Loucy (cell line): ENCODE measurements around the gene HBE1.
"Not testable (repeated sequence)": the region's sequence is repeated elsewhere in the genome, so short reads cannot be mapped to it uniquely, and the experiment has no call there.

Experiments
- H2AFZ ChIP-seq: fragments of 200-600 bp; sonication (generic); 2 replicates; pipeline ENCODE4 v1.6.0; 2016; ENCODE audit warnings: antibody characterized with exemption, mild to moderate bottlenecking, low read length, moderate library complexity
- H3F3A ChIP-seq: fragments of 200-600 bp; 2 replicates; pipeline ENCODE4 v1.6.0; 2016; ENCODE audit warnings: antibody characterized with exemption, low read depth, mild to moderate bottlenecking
- H3K27me3 ChIP-seq: fragments of 200-600 bp; sonication (generic); 2 replicates; pipeline ENCODE4 v1.6.1; 2014; ENCODE audit warnings: low read length, mild to moderate bottlenecking; ENCODE audit not compliant: insufficient read depth, poor library complexity, severe bottlenecking
- H3K36me3 ChIP-seq: fragments of 200-600 bp; sonication (generic); 2 replicates; pipeline ENCODE4 v1.6.1; 2016; ENCODE audit warnings: low read length; ENCODE audit not compliant: insufficient read depth
- H3K4me1 ChIP-seq: fragments of 200-600 bp; sonication (generic); 2 replicates; pipeline ENCODE4 v1.5.1; 2014; ENCODE audit warnings: low read length, mild to moderate bottlenecking; ENCODE audit not compliant: insufficient read depth, poor library complexity, severe bottlenecking
- H3K4me2 ChIP-seq: fragments of 200-600 bp; sonication (generic); 2 replicates; pipeline ENCODE4 v1.6.0; 2014; ENCODE audit warnings: antibody characterized with exemption, low read length, low read depth, mild to moderate bottlenecking; ENCODE audit not compliant: poor library complexity, severe bottlenecking
- H3K4me3 ChIP-seq: fragments of 200-600 bp; sonication (generic); 2 replicates; pipeline ENCODE4 v1.5.1; 2014; ENCODE audit warnings: low read length, mild to moderate bottlenecking, mixed read lengths; ENCODE audit not compliant: poor library complexity, severe bottlenecking
- H3K79me2 ChIP-seq: fragments of 200-600 bp; sonication (generic); 2 replicates; pipeline ENCODE4 v1.6.1; 2014; ENCODE audit warnings: low read length; ENCODE audit not compliant: insufficient read depth
- H3K9ac ChIP-seq: fragments of 200-600 bp; sonication (generic); 2 replicates; pipeline ENCODE4 v1.6.0; 2014; ENCODE audit warnings: mild to moderate bottlenecking, low read depth, low read length, moderate library complexity; ENCODE audit not compliant: poor library complexity, severe bottlenecking
- H3K9me2 ChIP-seq: fragments of 200-600 bp; sonication (generic); replicated peaks from 2 replicates; pipeline ENCODE4 v1.6.1; 2016; ENCODE audit warnings: low read depth, low read length, mixed read lengths
- H3K9me3 ChIP-seq: fragments of 200-600 bp; sonication (generic); 2 replicates; pipeline ENCODE4 v1.6.1; 2014; ENCODE audit warnings: mild to moderate bottlenecking, antibody characterized with exemption, low read length, low read depth; ENCODE audit not compliant: insufficient read depth
- H4K20me1 ChIP-seq: fragments of 200-600 bp; sonication (generic); 2 replicates; pipeline ENCODE4 v1.6.0; 2014; ENCODE audit warnings: antibody characterized with exemption, low read length, mild to moderate bottlenecking; ENCODE audit not compliant: insufficient read depth, poor library complexity, severe bottlenecking
- CTCF ChIP-seq: fragments of 200-600 bp; sonication (generic); conservative IDR thresholded peaks from 2 replicates; pipeline ENCODE4 v1.5.1; 2014; ENCODE audit warnings: mild to moderate bottlenecking, antibody characterized with exemption, low read length
- EZH2phosphoT487 ChIP-seq: fragments of 200-600 bp; IDR thresholded peaks from 2 replicates; pipeline ENCODE4 v1.6.1; 2018; ENCODE audit warnings: antibody characterized with exemption, mild to moderate bottlenecking, moderate library complexity, borderline replicate concordance

HBE1 gene

GRCh38 chr11:5257296-5257695 lies 12.4 kb downstream of the HBE1 start:
- H3K4me3 ChIP-seq: no peak overlapping the region
- H3K4me2 ChIP-seq: no peak overlapping the region
- TF ChIP-seq EZH2phosphoT487: no peak
- TF ChIP-seq CTCF: no peak
- H2AFZ ChIP-seq: no peak overlapping the region
- H3K36me3 ChIP-seq: no peaks in the 10 kb centered on the region
- no peaks in the 10 kb centered on the region for H3K79me2 ChIP-seq
- no peaks in the 10 kb centered on the region for H4K20me1 ChIP-seq
- H3K9me2 ChIP-seq: no peaks in the 10 kb centered on the region
- no peaks in the 10 kb centered on the region for H3F3A ChIP-seq
- no peaks in the 10 kb centered on the region for H3K4me1 ChIP-seq
- H3K27me3 ChIP-seq: no peaks in the 10 kb centered on the region
- no peak overlapping the region for H3K9ac ChIP-seq
- H3K9me3 ChIP-seq: no peaks in the 10 kb centered on the region

- H3F3A ChIP-seq, H3K4me2 ChIP-seq, H3K9me3 ChIP-seq, H2AFZ ChIP-seq, H3K79me2 ChIP-seq, H3K9ac ChIP-seq, H3K36me3 ChIP-seq, H3K27me3 ChIP-seq, H3K4me1 ChIP-seq, H3K9me2 ChIP-seq, H4K20me1 ChIP-seq, H3K4me3 ChIP-seq: not testable (repeated sequence)
Measured at GRCh38 chr11:5254646-5255413, 14.9 kb downstream of the HBE1 start, which contains the start of gene HBG2. HBG2 (minus strand) TSS chr11:5254781; CDS start chr11:5254728, 53 bp downstream.

DNA sequence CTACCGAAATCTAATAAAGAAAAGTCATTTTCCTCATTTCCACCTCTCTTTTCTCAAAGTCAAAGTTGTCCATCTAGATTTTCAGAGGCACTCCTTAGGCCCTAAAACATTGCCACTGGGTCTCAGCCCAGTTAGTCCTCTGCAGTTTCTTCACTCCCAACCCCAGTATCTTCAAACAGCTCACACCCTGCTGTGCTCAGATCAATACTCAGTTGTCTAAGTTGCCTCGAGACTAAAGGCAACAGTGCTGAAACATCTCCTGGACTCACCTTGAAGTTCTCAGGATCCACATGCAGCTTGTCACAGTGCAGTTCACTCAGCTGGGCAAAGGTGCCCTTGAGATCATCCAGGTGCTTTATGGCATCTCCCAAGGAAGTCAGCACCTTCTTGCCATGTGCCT lies 15.7 kb downstream of the HBE1 start:
- not testable (repeated sequence) for H2AFZ ChIP-seq, H3K27me3 ChIP-seq, H3K9me3 ChIP-seq, H3F3A ChIP-seq, H3K79me2 ChIP-seq, H3K4me3 ChIP-seq, H3K9me2 ChIP-seq, H3K4me1 ChIP-seq, H4K20me1 ChIP-seq, H3K4me2 ChIP-seq, H3K36me3 ChIP-seq, H3K9ac ChIP-seq

GRCh38 chr11:5253440-5253839 lies 16.3 kb downstream of the HBE1 start:
- H3K4me3 ChIP-seq, H2AFZ ChIP-seq, H3K79me2 ChIP-seq, H3K4me2 ChIP-seq, H3K9ac ChIP-seq, H3K4me1 ChIP-seq, H3K36me3 ChIP-seq, H3K9me3 ChIP-seq, H3K9me2 ChIP-seq, H3K27me3 ChIP-seq, H3F3A ChIP-seq, H4K20me1 ChIP-seq: not testable (repeated sequence)
